Activated CD4-positive, alpha-beta T cell treated with anti-CD3 and anti-CD28 coated beads for 24 hours (primary cell): Measurements from ENCODE around the gene SLC25A22.
A peak's percentile ranks its signal among the peaks of the same experiment; 100 is the strongest.

ENCODE experiments used
- DNase-seq, 2 donors: peaks; one replicate each; pipeline ENCODE4 v3.0.0-alpha.2; 2020; ENCODE audit warnings: low read depth in 2 of 2

The SLC25A22 gene

GRCh38 chr11:821512-822371, 23.7 kb upstream of the SLC25A22 start:
- no peak for DNase-seq

DNA sequence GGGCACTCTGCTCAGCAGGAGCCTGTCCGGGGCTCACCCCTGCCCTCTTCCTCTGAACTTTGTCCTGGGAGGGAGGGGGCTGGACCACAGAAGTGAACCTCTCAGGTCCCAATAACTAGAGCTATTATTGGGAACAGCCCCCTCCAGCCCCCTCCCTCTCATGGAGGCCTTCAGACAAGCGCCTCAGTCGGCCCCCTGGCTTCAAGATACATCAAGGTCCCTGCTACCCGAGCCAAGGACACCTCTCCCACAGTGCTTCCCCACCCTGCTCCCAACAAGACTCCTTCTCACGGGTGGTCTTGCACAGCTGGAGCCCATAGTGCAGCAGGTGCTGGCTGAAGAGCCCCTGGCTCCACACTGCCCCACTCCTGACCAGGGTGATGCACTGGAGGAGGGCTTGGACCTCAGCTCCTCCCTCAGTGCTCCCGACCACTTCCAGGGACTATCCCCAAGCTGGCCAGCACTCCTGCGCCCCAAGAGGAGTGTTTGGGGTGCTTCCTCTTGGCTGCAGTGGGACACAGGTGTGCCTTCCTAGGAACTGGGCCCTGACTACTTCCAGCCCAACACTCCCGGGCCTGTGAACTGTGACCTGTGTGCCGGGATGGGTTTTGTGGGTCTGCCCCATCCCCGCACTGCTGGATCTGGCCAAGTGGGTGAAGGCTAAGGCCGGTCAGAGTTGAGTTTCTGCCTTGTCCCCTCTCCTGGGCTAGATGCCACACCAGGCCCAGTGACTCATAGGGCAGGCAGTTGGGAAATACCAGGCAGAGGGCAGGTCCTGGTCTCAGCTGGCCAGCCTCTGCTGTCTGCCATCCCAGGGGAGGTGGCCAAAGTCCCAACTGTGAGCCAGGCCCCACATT, 22.8 kb upstream of the SLC25A22 start:
- no peak for DNase-seq

DNA sequence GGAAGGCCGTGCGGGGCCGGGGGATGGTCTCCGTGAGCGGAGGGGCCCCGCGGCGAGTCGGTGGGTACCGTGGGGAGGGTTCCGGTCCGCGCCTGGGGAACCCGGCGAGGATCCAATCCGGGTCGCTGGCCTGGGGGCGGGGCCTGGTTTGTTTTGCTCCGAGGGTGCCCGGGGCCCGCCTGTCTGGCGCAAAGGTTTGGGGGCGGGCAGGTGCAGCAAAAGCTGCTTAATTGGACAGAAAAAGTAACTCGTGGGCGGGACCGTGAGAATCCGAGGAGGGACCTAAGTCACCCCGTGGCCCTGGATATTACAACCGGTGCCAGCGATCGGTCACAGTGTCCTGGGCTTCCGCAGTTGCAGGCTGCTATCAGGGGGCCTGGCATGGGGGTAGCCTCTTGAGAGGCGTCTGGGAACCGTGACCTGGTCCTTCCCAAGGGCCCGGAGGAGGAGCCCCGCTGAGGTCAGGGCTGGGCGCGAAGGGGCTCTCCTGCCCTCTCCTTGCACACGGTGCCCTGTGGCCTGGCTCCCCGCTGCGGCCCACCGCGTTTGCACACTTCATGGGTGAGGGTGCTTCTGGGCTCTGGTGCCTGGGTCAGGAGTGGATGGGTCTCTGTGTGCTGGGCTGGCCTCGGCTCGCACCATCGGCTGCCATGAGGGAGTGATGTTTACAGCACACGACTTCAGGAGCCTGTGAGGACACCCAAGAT, 22.0 kb upstream of the SLC25A22 start:
- DNase-seq, result peak; percentile 87 to 89

DNA sequence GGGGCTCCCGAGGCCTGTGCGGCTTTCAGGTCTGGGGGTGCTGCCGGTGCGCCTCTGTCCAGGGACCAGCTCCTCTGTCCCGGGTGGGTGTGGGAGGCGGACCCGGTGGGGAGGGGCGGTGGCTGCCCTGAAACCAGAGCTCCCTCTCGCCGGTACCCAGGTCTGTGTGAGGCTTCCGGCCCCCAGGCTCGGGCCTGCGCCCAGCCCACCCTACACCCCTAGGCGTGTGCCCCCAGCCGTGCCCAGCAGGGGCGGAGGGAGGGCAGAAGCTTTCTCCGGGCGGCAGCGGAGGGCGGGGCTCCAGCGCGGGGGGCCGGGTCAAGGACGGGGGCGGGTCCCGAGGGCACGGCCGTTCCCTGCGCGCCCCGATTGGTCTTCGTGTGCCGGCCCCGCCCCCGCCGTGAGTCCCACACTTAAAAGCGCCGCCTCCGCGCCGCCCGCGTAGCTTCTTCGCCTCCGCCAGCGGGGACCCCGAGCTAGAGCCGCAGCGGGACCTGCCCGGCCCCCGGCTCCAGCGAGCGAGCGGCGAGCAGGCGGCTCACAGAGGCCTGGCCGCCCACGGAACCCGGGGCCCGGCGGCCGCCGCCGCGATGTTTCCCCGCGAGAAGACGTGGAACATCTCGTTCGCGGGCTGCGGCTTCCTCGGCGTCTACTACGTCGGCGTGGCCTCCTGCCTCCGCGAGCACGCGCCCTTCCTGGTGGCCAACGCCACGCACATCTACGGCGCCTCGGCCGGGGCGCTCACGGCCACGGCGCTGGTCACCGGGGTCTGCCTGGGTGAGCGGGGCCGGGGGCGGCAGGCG, 21.2 kb upstream of the SLC25A22 start:
- DNase-seq, result peak; percentile 87 to 92

DNA sequence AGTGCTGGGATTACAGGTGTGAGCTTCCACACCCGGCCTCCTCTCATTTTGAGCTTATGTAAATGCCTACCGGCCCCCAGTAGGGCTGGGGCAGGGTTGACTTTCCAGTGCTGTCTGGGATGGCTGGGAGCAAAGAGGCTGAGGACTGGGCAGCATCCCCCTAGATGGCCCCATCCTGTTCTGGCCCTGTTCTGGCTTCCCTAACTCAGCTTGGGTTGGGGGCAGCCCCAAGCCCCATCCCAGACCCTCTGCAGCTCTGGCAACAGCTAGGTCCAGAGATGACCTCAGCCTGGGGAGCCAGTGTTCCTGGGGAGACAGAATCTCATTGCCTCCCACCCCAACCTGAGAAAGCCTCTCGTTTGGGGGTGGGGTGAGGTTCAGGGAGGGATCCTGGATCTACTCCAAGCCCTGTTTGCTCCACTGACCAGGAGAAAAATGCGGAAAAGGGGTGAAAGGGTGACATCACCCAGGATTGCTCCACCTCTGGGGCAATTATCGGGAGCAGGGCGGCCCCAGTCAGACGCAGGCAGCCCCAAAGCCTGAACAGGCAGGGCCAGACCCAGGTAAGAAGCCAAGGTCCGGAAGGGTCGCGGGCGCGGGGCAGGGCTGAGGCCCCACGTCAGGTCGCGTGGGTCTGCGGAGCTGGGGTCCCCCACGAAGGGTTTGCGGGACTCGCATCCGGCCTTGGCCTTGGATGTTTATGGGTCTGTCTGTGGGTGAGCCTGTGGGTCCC, 20.5 kb upstream of the SLC25A22 start, which contains the start of gene PNPLA2:
Gene PNPLA2, plus strand, starts transcription at position 519 of the 733 bp plus-strand sequence. CDS start 805 bp downstream, outside the sequence.
- no peak for DNase-seq

DNA sequence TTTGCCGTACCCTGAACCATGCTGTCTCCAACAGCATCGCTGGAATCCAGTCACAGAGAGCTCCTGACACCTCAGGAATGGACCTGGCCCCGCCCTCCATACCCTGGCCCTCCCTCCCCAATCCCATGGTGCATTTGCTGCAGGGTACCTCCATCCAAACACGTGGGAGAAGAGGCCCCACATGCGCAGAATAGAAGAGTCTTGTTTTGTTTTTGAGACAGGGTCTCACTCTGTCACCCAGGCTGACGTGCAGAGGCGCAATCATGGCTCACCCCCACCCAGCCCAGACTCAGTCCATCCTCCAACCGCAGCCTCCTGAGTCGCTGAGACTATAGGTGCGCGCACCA, 18.3 kb upstream of the SLC25A22 start:
- no peak for DNase-seq

DNA sequence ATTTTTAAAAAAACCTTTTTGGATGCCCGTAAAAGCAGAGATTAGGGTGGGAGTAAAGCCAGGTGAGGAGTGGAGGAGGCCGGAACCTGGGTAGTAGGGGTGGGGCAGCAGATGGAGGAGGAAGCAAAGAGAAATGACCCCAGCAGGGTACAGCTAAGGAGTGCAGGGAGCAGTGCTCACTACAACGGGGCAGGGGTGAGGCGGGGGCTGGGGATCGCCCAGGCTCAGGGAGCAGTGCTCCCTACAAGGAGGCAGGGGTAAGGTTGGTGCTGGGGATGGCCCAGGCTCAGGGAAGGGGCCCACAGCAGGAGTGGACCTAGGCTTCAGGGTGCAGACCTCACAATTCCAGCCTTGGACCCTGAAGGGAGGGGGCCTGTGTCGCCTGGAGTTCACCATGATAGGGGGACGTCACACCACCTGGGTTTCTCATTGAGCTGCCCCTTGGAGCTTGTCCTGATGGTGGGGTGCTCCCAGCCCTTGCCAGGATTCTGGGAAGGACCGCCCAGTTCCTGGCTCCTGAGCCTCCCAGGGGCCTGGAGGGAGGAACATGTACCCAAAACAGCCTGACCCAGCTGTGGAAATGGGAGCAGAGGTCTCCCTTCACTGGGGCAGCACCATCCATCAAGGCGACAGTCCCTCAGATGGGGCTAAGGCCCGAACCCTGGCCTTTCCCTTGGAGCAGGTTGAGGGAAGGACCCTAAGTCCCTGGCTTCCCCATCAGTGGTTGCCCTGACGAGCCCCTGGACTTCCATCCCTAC, 17.8 kb upstream of the SLC25A22 start:
- DNase-seq, result no peak

DNA sequence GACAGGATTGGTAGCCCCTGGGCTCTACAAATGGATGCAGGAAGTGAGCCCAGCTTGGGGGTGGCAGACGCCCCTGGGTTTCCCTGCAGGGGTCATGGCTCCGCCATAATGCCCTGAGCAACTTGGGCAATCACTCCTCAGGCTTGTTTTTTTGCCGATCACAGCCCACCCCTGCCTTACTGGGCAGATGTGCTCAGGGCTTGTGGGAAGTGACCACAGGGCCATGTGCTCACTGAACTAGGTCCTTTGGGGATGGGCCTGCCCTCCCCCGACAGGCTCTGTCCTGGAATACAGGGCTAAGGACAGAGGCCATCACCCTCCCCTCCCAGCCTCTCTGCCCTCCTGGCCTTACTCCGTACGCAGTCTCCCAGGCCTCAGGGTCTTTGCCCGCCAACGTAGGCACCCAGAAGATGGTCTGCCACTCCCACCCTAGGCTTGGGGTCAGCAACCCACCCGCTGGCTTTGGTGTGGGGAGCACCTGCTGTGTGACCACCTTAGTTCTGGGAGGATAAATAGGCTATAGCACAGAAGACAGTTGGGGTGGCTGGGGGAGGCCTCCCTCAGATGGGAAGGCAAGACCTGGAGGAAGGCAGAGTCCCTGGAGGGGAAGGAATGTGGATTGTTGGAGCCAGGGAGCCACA, 15.5 kb upstream of the SLC25A22 start:
- DNase-seq, result no peak

DNA sequence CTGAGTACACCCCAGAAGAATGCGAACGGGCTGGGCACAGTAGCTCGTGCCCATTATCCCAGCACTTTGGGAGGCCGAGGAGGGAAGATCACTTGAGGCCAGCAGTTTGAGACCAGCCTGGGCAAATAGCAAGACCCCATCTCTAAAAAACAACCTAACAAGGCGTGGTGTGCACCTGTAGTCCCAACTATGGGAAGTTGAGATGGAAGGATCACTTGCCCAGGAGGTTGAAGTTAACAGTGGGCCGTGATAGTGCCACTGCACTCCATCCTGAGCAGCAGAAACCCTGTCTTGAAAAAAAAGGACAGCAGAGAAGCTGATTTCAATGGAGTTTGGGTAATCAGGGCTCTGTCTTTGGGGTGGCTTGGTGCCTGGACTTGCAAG, 15.0 kb upstream of the SLC25A22 start:
- DNase-seq, result no peak

DNA sequence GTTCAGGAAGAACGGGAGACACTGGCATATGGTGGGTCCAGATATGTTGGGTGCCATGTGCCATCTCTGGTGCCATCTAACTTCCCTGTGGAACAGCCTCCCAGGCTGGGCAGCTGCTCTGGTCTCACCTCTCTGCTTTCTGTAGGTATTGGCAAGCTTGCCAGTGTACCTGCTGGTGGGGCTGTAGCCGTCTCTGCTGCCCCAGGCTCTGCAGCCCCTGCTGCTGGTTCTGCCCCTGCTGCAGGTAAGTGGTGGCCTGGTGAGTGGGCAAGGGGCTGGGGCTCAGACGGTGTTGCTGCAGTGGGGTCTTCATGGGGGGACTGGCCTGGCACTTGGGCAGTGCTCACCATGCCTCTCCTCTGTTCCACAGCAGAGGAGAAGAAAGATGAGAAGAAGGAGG, 14.3 kb upstream of the SLC25A22 start:
- no peak for DNase-seq

DNA sequence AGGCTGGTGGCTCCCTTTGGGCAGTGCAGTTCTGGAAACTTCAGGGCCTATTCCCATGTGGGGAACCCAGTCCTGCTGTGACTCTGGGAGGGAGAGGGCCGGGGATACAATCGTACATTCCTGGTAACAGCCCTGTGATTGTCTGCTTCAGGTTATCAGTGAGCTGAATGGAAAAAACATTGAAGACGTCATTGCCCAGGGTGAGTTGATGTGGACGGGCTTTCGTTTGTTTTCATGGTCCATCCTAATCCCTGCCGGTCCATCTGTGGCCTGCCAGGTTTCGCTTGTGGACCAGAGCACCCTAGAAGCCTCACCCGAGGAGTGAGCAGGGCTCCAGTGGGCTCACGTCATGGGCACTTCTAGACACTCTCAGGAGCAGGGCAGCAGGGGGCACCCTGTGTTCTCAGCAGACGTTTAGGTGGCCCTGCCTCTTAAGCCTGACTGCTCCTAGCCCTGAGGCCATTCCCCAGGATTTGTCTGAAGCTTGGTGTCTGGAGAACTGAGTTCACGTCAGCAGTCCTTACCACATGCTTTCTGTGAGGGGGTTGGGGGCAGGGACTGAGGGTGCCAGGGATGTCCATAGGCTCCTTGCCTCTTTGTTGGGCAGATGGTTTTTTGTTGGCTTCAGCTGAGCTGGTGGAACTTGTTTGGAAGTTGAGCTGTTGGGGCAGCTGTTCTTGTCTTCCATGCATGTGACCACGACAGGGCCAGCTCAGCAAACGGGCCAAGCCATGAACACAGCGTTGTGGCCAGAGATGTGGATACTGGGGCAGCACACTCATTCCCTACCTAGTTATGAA, 13.6 kb upstream of the SLC25A22 start:
- DNase-seq, result no peak

DNA sequence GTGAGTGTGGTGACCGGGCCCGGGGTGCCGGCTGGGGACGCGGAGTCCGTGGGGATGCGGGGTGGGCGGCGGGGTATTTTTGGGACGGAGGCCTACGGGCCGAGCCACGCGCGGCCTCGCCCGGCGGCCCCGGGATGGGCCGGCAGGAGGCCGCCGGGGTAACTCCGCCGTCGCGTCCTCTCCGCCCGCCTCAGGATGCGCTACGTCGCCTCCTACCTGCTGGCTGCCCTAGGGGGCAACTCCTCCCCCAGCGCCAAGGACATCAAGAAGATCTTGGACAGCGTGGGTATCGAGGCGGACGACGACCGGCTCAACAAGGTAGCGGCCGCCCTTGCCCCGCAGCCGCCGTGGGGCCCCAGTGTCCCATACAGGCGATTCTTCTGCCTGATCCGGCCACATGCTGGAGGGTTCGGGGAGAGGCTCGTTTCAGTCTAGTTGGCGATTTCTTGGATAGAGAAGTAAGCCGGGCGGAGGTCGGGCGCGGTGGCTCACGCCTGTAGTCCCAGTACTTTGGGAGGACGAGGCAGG, 12.0 kb upstream of the SLC25A22 start:
- no peak for DNase-seq

GRCh38 chr11:809287-810039, 11.4 kb upstream of the SLC25A22 start, which contains the start of gene RPLP2:
Gene RPLP2 (plus strand): TSS chr11:809967. CDS start chr11:810235, 268 bp downstream.
- DNase-seq, result peak; percentile 94 to 97

GRCh38 chr11:808427-809286, 10.6 kb upstream of the SLC25A22 start:
- DNase-seq, result no peak

DNA sequence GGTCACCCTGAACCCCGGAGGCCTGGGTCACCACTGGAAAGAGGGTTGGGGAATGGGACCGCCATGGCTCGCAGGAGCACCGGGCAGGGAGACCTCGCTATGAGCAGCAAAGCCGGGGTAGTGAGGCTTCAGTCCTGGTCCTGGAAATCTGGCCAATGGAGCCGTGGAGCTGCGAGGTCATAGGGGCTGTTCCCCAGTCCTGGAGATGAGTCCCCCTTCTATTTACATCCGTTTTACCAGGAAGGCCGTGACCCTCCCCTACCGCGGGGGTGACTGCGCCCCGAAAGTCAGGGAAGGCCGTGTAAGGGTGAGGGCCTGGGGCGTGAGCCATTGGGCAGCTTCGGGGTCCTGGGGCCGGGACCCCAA, 6.5 kb upstream of the SLC25A22 start:
- DNase-seq, result no peak

DNA sequence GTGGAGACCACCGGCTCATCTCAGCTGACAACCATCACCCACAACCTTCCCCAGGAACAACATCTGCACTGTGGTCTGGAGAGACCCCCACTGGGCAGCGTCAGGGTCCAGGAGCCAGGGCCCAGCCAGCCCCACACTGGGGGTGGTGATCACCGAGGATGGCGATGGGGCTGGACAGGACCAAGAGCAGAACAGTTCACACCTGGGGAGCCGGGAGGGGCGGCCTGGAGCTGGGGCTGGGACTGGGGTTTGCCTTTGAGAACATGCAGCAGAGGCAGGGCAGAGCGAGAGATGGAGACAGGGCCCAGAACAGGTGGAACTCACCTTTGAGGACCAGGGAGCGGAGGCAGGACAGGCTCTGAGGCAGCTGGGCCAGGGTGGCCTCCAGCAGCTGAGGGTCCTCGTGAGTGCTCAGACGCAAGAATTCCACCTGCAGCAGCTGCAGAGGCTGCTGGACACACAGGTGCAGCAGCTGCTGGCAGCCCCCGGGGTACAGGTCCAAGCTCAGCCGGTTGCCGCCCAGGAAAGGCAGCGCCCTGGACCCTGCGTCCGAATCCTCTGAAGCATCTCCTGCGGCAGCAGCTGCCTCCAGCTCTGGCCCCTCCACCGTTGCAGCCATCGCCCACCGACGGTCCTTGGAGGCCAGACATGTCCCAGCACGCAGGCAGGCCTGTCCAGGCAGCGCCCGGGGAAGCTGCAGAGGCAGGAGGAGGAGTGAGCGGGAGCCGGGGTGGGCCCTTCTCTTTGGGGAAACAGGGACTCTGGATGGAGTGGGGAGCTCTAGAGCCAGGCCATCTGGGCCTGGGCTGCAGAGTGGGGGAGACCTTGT, 5.9 kb upstream of the SLC25A22 start:
- DNase-seq, result no peak
